Endothelial cell of umbilical vein (primary cell): Measurements from ENCODE around the gene PPHLN1.

Experiments used
- CTCF ChIP-seq, 2 donors: IDR thresholded peaks; 1 replicate in 1 of 2; 2 replicates in 1 of 2; pipeline ENCODE4 v1.5.1; 2011; ENCODE audit warnings: low read length in 2 of 2, mild to moderate bottlenecking in 2 of 2, moderate library complexity in 2 of 2, control low read depth in 1 of 2, inconsistent platforms in 1 of 2, low read depth in 1 of 2; ENCODE audit not compliant: insufficient read depth in 1 of 2; ENCODE audit errors: extremely low read depth in 1 of 2
- MYC ChIP-seq: IDR thresholded peaks from one replicate; pipeline ENCODE4 v1.6.1; 2011; ENCODE audit warnings: mild to moderate bottlenecking, low read depth, low read length
- POLR2AphosphoS5 ChIP-seq: IDR thresholded peaks from 2 replicates; pipeline ENCODE4 v1.6.1; 2012; ENCODE audit warnings: low read depth, mild to moderate bottlenecking, control low read depth, low read length, moderate library complexity; ENCODE audit not compliant: insufficient read depth

GRCh38 chr12:42361909-42362646 lies 36.1 kb downstream of the PPHLN1 start:
- no peak for TF ChIP-seq POLR2AphosphoS5
- TF ChIP-seq CTCF (IDR thresholded peaks at IDR 0.05; ENCODE audit: extremely low read depth in 1 of 2, insufficient read depth in 1 of 2, low read depth in 1 of 2, low read length in 2 of 2): no peak
- no peak for TF ChIP-seq MYC
